Limb (tissue), 2 donors: ENCODE measurements around the gene PLSCR4.

Source experiments
- DNase-seq, 2 donors: peaks; one replicate each; pipeline ENCODE4 v3.0.0-alpha.2; 2016; ENCODE audit errors: extremely low spot score in 2 of 2

Gene PLSCR4

GRCh38 chr3:146195030-146195429 is 55.9 kb downstream of the PLSCR4 start:
- DNase-seq = no peak

- peak in 1 of 2 donors; percentile 37 for DNase-seq
Measured at GRCh38 chr3:146191051-146191450, 59.9 kb downstream of the PLSCR4 start.

- peak; percentile 42 to 72 for DNase-seq
Measured at GRCh38 chr3:146189519-146190173, 61.3 kb downstream of the PLSCR4 start.

GRCh38 chr3:146187334-146187950 is 63.5 kb downstream of the PLSCR4 start:
- peak; percentile 28 to 43 for DNase-seq

GRCh38 chr3:146184241-146185015 is 66.5 kb downstream of the PLSCR4 start:
- DNase-seq = no peak

GRCh38 chr3:146181216-146181615 is 69.7 kb downstream of the PLSCR4 start:
- no peak for DNase-seq

- DNase-seq = no peak
Measured at GRCh38 chr3:146180376-146180775, 70.5 kb downstream of the PLSCR4 start.

- no peak for DNase-seq
Measured at GRCh38 chr3:146178006-146178689, 72.8 kb downstream of the PLSCR4 start.

- no peak for DNase-seq
Measured at GRCh38 chr3:146177519-146177918, 73.4 kb downstream of the PLSCR4 start.

GRCh38 chr3:146177072-146177471 is 73.8 kb downstream of the PLSCR4 start:
- DNase-seq = no peak

GRCh38 chr3:146172586-146172985 is 78.3 kb downstream of the PLSCR4 start:
- no peak for DNase-seq

- DNase-seq = no peak
Measured at GRCh38 chr3:146170591-146170990, 80.3 kb downstream of the PLSCR4 start.

- no peak for DNase-seq
Measured at GRCh38 chr3:146169891-146170290, 81.0 kb downstream of the PLSCR4 start.

GRCh38 chr3:146166826-146167225 is 84.1 kb downstream of the PLSCR4 start:
- no peak for DNase-seq

GRCh38 chr3:146166415-146166821 is 84.5 kb downstream of the PLSCR4 start:
- DNase-seq = no peak

- no peak for DNase-seq
Measured at GRCh38 chr3:146165877-146166276, 85.0 kb downstream of the PLSCR4 start.

GRCh38 chr3:146164971-146165769 is 85.7 kb downstream of the PLSCR4 start:
- no peak for DNase-seq

- no peak for DNase-seq
Measured at GRCh38 chr3:146164506-146164905, 86.4 kb downstream of the PLSCR4 start.

- DNase-seq = no peak
Measured at GRCh38 chr3:146164071-146164470, 86.8 kb downstream of the PLSCR4 start.

- DNase-seq = no peak
Measured at GRCh38 chr3:146163584-146163983, 87.3 kb downstream of the PLSCR4 start.

GRCh38 chr3:146162561-146162960 is 88.3 kb downstream of the PLSCR4 start:
- DNase-seq = no peak
